GM21381 (cell line): ENCODE results near the gene NDUFA3.

ENCODE experiments used
- ATAC-seq: cut with Tn5 transposase; IDR thresholded peaks from one replicate; pipeline ENCODE4 v1.9.1; 2021; ENCODE audit warnings: mild to moderate bottlenecking, moderate library complexity; ENCODE audit not compliant: unreplicated experiment

The NDUFA3 gene

DNA sequence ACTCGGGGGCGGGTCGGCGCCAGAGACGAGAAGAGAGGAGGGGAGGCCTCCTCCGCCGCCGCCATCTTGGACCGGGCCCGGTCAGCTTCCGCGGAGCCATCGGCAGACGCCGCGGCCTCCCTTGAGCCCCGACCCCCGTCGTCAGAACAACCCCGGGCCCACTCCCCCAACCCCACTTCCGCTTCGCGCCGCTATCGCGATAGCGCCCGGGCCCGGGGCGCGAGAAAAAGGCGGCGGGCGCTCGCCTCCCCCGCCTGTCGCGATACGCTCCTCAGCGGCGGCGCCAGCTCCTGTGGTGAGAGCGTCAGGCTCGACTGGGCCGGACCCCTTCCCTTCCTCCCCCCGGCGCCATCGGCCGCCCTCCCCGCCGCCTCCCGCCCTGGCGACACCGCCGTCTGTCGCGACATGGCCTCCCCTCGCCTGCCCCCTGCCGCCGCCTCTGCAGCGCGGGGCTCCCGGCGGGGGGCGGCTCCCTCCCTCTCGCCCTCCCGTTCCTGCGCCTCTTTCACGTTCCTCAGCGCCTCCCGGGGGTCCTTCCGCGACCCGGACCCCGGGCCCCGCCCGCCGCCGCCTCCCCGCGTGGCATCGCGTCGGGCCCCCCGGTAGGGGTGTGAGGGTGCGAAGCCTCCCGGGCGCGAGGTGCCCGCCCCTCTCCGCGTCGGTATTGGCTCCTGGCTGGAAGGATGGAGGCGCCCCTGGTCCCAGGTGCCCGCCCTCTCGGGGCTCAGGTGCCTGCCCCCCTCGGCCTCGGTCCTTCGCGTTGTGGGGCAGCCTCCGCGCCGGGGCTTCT lies 35.2 kb downstream of the NDUFA3 start, which contains the start of gene CNOT3:
TSS of gene CNOT3 (plus strand) at position 64 of the 790 bp plus-strand sequence. CDS start 5,217 bp downstream, outside the sequence.
- no peak for ATAC-seq

DNA sequence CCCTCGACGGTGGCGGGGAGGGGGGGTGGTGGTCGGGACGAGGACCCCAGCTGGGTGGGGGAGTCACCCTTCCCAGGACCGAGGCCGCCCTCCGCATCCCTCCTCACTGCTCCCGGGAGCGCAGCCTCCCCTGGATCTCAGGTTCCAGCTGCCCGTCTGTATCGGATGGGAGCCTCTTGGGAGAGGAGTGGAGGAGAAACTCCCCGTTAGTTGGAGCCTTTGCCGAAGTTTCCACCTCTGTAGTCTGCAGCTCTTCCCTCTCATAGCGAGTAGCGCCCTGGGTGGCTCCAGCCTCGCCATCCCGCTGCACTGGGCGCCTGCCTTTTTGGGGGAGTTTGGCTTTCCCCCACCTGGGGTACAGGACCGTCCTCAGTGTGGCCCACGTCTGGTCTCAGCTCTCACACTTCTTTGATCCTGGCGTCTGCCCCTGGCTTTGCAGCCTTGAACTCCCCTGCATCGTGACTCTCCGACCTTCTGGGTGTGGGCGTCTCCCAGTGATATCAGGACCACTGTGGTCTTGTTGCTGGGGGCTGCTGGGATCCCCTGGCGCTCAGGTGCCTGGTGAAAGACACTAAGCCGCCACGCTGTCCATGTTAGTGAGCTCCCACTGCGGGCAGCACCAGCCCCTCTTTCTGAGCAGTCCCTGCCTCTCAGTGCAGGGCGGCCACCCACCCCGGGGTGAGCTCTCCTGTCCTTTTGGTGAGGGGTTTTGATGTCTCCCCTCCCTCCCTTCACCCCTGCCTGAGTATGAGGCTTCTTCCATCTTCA lies 36.0 kb downstream of the NDUFA3 start:
- ATAC-seq: no peak

DNA sequence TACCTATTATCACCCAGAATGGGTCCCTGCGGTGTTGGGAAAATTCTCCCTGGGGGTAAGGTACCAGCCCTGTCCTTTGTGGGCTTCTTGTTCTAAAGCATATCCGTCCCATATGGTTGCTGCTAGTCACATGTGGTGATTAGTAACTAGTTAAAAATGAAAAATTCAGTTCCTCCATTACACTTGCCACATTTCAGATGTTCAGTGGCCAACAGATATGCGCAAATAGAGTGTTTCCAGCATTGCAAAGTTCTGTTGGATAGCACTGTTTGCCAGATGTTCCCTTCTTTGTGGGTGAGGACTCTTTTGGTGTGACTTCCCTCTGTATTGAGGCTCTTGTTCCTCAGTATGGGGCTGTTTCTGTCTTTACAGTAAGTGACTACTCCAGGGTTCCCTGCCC lies 38.7 kb downstream of the NDUFA3 start:
- no peak for ATAC-seq

DNA sequence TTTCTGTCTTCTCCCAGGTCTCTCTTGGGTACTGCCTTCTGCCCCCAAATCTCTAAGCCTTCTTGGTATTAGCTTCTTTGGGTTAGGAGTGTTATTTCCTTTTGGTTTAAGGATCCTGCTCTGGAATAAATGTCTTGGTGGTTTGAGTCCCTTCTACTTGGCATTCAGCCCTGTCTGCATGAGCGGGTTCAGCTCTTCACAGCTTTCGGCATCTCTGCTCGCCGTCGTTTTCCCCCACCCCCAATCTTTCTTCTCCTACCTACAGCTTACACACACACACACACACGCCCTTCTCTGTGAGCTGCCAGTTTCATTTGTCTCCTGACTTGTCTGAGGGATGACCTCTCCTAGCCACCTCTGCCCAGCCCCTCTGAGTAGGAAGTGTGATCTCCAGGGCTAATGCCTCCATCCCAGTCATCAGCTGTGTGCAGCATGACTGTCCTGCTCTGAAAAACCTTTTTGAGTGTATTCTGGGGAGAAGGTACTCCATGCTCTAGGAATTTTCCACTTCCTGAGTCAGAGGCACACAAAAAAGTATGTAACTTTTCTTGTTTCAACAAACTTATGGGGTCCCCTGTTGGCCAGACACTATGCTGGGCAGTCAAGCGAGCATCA lies 39.6 kb downstream of the NDUFA3 start:
- ATAC-seq: no peak

DNA sequence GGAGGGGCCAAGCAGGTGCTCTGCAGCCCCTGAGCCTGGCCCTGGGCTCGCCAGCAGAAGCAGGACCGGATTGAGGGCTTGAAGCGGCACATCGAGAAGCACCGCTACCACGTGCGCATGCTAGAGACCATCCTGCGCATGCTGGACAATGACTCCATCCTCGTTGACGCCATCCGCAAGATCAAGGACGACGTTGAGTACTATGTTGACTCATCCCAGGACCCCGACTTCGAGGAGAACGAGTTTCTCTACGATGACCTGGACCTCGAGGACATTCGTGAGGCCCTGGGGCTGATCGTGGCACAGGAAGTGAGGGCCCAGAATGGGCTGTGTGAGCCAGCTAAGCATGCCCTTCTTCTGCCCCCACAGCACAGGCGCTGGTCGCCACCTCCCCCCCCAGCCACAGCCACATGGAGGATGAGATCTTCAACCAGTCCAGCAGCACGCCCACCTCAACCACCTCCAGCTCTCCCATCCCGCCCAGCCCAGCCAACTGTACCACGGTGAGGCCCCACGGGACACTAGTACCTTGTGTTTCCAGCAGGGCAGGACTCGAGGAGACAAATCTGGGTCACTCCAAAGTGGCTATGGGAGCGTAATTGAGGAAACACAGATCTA lies 43.0 kb downstream of the NDUFA3 start:
- ATAC-seq: no peak

DNA sequence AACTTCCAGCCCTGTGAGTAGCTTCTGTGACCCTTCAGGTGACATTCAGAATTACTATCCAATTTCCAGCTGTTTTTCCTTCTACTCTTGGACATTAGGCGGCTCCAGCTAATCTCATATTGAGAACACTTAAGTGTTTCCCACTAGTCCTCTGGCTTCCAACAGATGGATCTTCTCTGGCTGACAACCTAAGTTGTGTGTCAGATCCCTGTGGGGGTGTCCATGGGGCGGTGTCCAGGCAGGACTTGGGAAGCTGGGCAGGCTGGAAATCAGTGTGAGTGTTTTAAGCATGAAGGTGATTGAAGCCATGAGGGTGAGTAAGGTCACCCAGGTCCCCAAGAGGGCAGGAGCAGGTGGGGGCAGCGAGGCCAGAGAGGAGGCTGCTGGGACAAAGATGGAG lies 45.0 kb downstream of the NDUFA3 start:
- no peak for ATAC-seq

DNA sequence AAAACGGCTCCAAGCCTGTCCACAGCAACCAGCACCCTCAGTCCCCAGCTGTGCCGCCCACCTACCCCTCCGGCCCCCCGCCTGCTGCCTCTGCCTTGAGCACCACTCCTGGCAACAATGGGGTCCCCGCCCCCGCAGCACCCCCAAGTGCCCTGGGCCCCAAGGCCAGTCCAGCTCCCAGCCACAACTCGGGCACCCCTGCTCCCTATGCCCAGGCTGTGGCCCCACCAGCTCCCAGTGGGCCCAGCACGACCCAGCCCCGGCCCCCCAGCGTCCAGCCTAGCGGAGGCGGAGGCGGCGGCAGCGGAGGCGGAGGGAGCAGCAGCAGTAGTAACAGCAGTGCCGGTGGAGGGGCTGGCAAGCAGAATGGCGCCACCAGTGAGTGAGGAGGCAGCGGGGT lies 45.5 kb downstream of the NDUFA3 start:
- no peak for ATAC-seq

DNA sequence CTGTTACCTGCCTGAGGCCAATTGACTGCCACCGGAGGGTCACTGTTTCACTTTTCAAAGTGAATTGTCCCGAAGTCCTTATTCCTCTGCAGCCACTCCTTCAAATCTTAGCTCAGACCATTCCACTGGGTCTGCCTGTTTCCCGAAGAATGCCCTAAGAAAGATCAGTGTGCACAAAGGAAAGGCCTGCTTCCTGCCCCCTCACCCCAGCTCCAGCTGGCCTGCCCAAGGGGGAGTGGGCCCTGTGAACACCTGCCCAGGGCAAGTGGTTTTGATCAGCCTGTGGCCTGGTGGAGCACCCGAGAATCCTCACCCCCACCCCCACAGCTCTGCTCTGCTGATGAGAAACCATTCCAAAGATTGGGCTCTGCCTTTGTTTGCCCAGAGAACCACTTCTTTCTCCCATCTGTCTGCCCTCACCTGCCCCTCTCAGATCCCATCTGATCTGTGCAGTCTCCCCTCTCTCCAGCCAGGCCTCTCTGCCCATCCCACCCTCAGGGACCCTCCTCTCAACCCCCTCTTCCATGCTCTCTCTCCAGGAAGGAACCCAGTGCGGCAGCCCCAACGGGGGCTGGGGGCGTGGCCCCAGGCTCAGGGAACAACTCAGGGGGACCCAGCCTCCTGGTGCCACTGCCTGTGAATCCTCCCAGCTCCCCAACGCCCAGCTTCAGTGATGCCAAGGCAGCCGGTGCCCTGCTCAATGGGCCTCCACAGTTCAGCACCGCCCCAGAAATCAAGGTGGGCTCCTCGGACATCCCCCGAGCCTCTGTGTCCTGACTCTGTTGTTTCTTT lies 46.6 kb downstream of the NDUFA3 start:
- no peak for ATAC-seq

DNA sequence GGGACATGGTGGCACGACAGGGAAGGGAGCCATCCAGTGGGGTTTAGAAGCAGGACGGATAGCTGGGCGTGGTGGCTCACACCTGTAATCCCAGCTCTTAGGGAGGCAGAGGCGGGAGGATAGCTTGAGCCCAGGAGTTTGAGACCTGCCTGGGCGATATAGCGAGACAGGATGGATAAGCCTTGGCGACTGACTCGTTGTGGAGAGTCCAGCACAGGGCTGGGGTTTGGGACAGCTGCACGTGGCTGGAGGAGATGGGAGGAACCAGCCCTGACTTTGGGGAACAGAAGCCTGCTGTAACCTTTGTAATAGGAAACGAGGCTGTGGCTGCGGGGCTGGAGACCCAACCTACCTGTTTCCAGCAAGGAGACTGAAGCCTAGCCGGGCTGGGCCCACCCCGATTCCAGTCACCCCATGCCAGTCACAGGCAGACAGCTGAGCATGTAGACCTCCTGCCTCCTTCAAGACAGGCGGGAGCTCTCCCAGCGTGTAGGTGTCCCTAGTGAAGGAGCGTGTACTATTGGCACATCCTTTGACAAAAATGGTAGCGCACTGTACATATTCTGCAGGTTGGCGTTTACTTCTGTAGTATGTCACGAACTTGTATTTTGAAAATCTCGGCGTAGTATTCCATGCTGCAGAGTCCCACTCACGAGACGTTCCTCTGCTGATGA lies 48.8 kb downstream of the NDUFA3 start:
- no peak for ATAC-seq

DNA sequence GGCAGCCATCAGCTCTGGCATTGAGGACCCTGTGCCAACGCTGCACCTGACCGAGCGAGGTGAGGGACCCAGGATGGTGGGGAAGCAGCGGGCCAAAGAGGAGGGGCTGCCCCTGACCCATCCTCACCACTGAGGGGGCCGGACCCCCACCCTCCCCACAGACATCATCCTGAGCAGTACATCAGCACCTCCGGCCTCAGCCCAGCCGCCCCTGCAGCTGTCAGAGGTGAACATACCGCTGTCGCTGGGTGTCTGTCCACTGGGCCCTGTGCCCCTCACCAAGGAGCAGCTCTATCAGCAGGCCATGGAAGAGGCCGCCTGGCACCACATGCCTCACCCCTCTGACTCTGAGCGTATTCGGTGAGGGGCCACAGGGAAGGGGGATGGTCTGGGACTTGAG lies 49.6 kb downstream of the NDUFA3 start:
- no peak for ATAC-seq

DNA sequence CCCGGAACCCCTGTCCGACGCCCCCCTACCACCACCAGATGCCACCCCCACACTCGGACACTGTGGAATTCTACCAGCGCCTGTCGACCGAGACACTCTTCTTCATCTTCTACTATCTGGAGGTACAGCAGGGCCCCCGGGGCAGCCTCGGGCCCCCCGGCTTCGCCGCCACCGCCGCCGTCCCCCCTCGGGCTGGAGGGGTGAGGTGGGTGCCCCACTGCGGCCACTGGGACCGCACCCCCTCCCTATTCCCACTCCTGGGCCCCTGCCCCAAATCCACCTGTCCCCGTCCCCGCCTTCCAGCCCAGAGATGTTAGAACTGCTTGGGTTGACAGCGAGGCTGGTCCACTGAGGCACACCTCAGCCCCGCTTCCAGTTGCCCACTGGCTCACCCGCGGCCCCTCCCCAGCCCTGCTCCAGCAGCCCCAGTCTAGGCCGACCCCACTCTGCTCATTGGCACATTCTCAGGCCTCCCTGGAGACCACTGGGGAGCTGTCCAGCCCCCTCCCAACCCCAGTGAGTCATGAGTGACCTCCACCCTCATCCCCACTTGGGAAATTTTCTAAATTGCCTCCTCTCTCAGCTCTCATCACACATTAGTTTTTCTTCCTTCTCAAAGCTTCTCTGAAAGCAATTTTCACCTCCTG lies 50.3 kb downstream of the NDUFA3 start:
- ATAC-seq: no peak

DNA sequence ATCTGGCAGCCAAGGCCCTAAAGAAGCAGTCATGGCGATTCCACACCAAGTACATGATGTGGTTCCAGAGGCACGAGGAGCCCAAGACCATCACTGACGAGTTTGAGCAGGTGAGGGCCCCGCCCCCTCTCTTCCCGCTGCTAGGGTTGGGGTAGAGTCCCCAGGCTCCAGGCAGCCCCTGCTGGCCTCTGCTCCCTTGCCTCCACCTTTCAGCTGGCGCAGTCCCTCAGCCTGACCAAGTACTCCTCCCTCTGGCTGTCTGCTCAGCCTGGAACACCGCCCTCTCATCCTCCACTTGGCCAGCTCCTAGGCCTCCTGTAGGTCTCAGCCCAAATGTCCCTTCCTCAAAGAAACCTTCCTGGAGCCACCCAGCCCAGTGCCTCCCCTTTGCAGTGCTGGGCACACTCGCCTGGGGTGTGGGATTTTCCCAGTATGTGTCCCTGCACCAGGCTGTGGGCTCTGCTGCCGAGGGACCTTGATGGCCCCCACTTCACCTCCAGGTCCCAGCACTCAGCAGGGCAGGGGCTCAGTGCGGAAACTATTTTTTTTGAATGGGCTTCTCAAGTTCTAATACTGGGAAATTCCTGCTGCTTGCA lies 51.2 kb downstream of the NDUFA3 start:
- ATAC-seq: no peak

DNA sequence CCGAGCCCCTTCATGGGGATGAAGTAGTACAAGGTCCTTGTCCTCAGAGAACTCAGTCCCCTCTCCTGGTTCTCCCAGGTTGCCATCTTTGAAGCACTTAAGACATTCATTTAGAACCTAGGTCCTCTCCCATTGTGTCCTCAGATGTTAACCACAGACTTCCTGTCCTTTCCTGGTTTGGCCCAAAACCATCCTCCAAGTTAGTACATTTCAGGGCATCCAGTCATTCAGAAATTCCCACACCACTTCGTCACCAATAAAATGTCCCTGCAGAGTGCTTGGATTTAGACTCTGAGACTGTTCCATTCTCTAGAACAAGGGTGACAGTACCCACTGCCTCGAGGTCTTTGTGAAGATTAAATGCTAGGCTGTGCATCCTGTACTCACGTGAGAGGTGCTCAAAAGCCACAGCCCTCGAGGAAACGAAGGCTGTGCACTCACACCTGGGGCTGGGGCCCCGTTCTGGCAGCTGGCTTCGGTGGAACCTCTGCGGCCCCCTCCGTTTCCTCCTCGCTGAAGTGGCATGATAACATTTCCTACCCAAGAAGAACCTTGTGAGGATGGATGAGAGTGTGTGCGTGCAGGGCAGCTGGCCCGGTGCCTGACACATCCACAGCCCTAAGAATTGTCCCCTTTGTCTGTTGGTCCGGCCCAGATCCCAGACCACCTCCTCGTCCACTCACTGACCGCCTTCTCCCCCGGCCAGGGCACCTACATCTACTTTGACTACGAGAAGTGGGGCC lies 52.1 kb downstream of the NDUFA3 start:
- ATAC-seq: no peak

DNA sequence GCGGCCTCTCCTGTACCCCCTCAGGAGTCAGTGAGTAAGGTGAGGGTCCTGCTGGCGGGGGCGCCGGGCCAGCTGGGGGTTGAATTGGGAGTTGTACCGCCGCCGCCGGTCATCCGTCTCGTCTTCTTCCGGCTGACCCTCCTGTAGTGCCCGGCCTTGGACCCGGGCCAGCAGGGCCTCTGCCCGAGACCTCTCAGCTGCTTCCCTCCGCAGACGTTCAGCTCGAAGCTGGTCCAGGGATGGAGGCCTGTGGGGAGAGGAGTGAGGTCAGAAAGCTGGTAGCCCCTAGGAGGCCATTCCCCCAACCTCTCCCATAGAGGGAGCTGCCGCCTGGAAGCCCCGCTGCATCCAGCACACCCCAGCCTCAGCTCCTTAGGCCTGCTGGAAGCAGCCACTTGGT lies 53.0 kb downstream of the NDUFA3 start:
- ATAC-seq: no peak

DNA sequence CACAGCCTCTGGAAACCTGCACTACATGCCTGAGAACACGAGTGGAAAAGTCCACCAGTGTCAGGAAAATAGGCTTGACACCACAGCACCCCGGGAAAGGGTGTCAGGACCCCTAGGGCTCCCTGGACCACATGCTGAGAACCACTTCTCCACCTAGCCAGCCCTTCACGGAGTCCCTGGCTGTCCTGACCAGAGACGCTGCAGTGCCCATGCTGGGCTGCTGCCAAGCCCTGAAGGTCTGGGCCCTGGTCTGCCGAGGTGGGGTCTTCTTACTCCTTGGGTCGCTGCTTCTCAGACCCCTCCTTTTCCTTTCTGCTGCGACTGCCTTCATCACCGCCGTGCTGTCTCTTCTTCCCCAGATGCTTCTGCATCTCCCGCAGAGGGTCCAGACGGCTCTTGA lies 53.8 kb downstream of the NDUFA3 start:
- ATAC-seq: no peak

DNA sequence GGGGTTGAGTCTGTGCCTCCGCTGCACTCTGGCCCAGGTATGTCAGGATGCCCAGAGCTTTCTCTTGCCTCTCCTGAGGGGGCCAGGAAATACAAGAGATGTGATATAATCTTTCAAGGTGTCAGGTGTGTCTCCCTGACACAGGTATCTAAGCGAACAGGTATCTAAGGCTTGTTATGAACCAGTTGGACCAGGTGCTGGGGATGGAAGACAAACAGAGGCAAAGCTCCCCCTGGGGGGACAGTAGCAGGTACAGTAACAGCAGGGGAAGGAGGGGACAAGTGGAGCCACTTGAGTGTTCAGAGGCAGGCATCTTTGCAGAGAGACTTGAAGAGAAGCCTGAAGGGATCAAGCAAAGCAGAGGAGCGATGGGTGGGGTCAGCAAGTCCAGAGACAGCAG lies 54.3 kb downstream of the NDUFA3 start:
- ATAC-seq: no peak
